Keratinocyte (primary cell): ENCODE results near the gene SLC45A2. TPM values are rescaled to one million over a fixed set of nuclear protein-coding genes. Genes with fewer than 3 reads are reported as not detected.

Source experiments
- DNase-seq: peaks from one replicate; pipeline ENCODE4 v3.0.0-alpha.2; 2011; ENCODE audit warnings: low read depth, missing footprints, low spot score
- FAIRE-seq: peaks from 2 replicates; lab custom pipeline; 2011; peaks lifted over from hg19 to GRCh38; lab: Jason Lieb, UNC
- H2AFZ ChIP-seq: 2 replicates; pipeline ENCODE4 v1.6.0; 2012; ENCODE audit warnings: low read length, control low read depth, inconsistent platforms; ENCODE audit not compliant: control insufficient read depth
- H3K27ac ChIP-seq: 2 replicates; pipeline ENCODE4 v1.5.1; 2011; ENCODE audit warnings: low read length; ENCODE audit not compliant: control insufficient read depth, insufficient read depth
- H3K27me3 ChIP-seq: 3 replicates; pipeline ENCODE4 v1.6.0; 2011; ENCODE audit warnings: low read length; ENCODE audit not compliant: control insufficient read depth, insufficient read depth; ENCODE audit errors: extremely low read depth
- H3K36me3 ChIP-seq, 2 experiments: 2 replicates in 1 of 2; 3 replicates in 1 of 2; pipeline ENCODE4 v1.5.1; 2011; ENCODE audit warnings: low read length in 2 of 2, mild to moderate bottlenecking in 1 of 2; ENCODE audit not compliant: control insufficient read depth in 2 of 2, insufficient read depth in 2 of 2; ENCODE audit errors: extremely low read depth in 1 of 2
- H3K4me1 ChIP-seq: 3 replicates; pipeline ENCODE4 v1.5.1; 2011; ENCODE audit warnings: low read length; ENCODE audit not compliant: control insufficient read depth, insufficient read depth; ENCODE audit errors: extremely low read depth
- H3K4me2 ChIP-seq: 3 replicates; pipeline ENCODE4 v1.6.0; 2011; ENCODE audit warnings: low read depth, low read length; ENCODE audit not compliant: control insufficient read depth, insufficient read depth; ENCODE audit errors: extremely low read depth
- H3K4me3 ChIP-seq, 3 experiments: fragments of 200-600 bp in 1 of 3; sonication (generic) in 1 of 3; 2 replicates in 2 of 3; 3 replicates in 1 of 3; pipeline ENCODE4 v1.5.1; 2011 to 2016; ENCODE audit warnings: low read length in 3 of 3, mild to moderate bottlenecking in 3 of 3, control low read depth in 2 of 3, inconsistent platforms in 1 of 3, low read depth in 1 of 3, mixed read lengths in 1 of 3, mixed run types in 1 of 3, moderate library complexity in 1 of 3; ENCODE audit not compliant: control insufficient read depth in 2 of 3, insufficient read depth in 2 of 3; ENCODE audit errors: extremely low read depth in 1 of 3
- H3K79me2 ChIP-seq: 2 replicates; pipeline ENCODE4 v1.6.0; 2012; ENCODE audit warnings: low read length; ENCODE audit not compliant: control insufficient read depth, insufficient read depth
- H3K9ac ChIP-seq: 3 replicates; pipeline ENCODE4 v1.6.0; 2011; ENCODE audit warnings: low read length; ENCODE audit not compliant: control insufficient read depth, insufficient read depth; ENCODE audit errors: extremely low read depth
- H3K9me1 ChIP-seq: 3 replicates; pipeline ENCODE4 v1.6.0; 2011; ENCODE audit warnings: low read length; ENCODE audit not compliant: control insufficient read depth, insufficient read depth; ENCODE audit errors: extremely low read depth
- H3K9me3 ChIP-seq: 2 replicates; pipeline ENCODE4 v1.5.1; 2012; ENCODE audit warnings: low read depth, low read length; ENCODE audit not compliant: control insufficient read depth
- H4K20me1 ChIP-seq: 3 replicates; pipeline ENCODE4 v1.6.0; 2011; ENCODE audit warnings: low read length; ENCODE audit not compliant: control insufficient read depth, insufficient read depth; ENCODE audit errors: extremely low read depth
- EZH2 ChIP-seq: IDR thresholded peaks from one replicate; pipeline ENCODE4 v1.6.1; 2012; ENCODE audit warnings: inconsistent platforms, mild to moderate bottlenecking, low read length, moderate library complexity
- dilution Hi-C: fragments of 300-500 bp; cut with MboI; formaldehyde crosslinking; loops from one replicate; pipeline ENCODE4 v1.7.0; 2020; ENCODE audit warnings: low sequenced_read_pairs; ENCODE audit not compliant: extremely low pct_ligation_motif_present
- polyA plus RNA-seq, 5 experiments: library from polyadenylated mRNA; depleted of rRNA in 3 of 5; stranded (reverse) in 3 of 5; stranded (forward) in 1 of 5; unstranded in 1 of 5; fragments of >200 nt; gene quantifications; 1 replicate in 1 of 5; 2 replicates in 3 of 5; 3 replicates in 1 of 5; pipeline versions ENCODE4 v1.2.1 to v1.2.3, GENCODE V29; 2011 to 2012; ENCODE audit warnings: missing spikeins in 2 of 5, low read depth in 1 of 5, low replicate concordance in 1 of 5
- TF ChIP-seq, protein P1 (sequence below), 3 experiments: IDR thresholded peaks in 1 of 3; conservative IDR thresholded peaks in 1 of 3; optimal IDR thresholded peaks in 1 of 3; 2 replicates in 2 of 3; 3 replicates in 1 of 3; pipeline versions ENCODE3 to v1.5.1; 2011; ENCODE audit warnings: low read length in 3 of 3, mild to moderate bottlenecking in 3 of 3, moderate library complexity in 2 of 3, control low read depth in 1 of 3, inconsistent platforms in 1 of 3; ENCODE audit not compliant: insufficient read depth in 2 of 3; ENCODE audit errors: extremely low read depth in 1 of 3

The SLC45A2 gene
- polyA plus RNA-seq, 1 donor (not counting 4 experiments of a cell fraction or from before 2014, with no cell fraction given) = 0.04 TPM

DNA sequence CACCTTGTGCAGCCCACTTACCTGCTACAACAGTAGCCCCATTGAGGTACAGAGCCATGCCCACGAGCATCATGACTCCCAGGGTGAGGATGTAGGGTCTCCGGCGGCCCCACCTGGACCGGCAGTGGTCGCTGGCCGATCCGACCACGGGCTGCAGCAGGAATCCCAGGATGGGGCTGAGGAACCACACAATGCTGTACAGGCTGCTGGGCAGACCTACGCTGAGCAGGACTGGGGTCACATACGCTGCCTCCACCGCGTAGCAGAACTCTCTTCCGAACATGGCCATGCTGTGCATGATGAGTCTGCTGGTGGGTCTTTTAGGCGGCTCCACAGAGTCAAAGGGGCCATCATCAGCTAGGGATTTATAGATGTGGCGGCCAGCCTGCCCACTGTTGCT, 315 bp downstream of the SLC45A2 start:
- Histone ChIP-seq H3K4me1 (no peaks in the 10 kb centered on the region), H2AFZ (no peak overlapping the region), H3K27me3 (no peaks in the 10 kb centered on the region), H3K79me2 (no peaks in the 10 kb centered on the region), H3K9ac (no peak overlapping the region), H4K20me1 (no peaks in the 10 kb centered on the region), H3K4me3 (no peak overlapping the region), H3K27ac (no peak overlapping the region), H3K9me1 (no peaks in the 10 kb centered on the region), H3K36me3 (peaks cover 6 to 7% of the 10 kb centered on the region in 2 experiments), H3K9me3 (no peaks in the 10 kb centered on the region), H3K4me2 (no peak overlapping the region)
- FAIRE-seq (no peak), DNase-seq (no peak)
- TF ChIP-seq EZH2 = no peak
- TF ChIP-seq, protein P1, sequence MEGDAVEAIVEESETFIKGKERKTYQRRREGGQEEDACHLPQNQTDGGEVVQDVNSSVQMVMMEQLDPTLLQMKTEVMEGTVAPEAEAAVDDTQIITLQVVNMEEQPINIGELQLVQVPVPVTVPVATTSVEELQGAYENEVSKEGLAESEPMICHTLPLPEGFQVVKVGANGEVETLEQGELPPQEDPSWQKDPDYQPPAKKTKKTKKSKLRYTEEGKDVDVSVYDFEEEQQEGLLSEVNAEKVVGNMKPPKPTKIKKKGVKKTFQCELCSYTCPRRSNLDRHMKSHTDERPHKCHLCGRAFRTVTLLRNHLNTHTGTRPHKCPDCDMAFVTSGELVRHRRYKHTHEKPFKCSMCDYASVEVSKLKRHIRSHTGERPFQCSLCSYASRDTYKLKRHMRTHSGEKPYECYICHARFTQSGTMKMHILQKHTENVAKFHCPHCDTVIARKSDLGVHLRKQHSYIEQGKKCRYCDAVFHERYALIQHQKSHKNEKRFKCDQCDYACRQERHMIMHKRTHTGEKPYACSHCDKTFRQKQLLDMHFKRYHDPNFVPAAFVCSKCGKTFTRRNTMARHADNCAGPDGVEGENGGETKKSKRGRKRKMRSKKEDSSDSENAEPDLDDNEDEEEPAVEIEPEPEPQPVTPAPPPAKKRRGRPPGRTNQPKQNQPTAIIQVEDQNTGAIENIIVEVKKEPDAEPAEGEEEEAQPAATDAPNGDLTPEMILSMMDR (optimal IDR thresholded peaks at IDR 0.05 in 1 of 3, IDR thresholded peaks at IDR 0.05 in 1 of 3, conservative IDR thresholded peaks at IDR 0.05 in 1 of 3; ENCODE audit: extremely low read depth in 1 of 3, insufficient read depth in 2 of 3, low read length in 3 of 3) = no peak
- dilution Hi-C loops = no loop called here

DNA sequence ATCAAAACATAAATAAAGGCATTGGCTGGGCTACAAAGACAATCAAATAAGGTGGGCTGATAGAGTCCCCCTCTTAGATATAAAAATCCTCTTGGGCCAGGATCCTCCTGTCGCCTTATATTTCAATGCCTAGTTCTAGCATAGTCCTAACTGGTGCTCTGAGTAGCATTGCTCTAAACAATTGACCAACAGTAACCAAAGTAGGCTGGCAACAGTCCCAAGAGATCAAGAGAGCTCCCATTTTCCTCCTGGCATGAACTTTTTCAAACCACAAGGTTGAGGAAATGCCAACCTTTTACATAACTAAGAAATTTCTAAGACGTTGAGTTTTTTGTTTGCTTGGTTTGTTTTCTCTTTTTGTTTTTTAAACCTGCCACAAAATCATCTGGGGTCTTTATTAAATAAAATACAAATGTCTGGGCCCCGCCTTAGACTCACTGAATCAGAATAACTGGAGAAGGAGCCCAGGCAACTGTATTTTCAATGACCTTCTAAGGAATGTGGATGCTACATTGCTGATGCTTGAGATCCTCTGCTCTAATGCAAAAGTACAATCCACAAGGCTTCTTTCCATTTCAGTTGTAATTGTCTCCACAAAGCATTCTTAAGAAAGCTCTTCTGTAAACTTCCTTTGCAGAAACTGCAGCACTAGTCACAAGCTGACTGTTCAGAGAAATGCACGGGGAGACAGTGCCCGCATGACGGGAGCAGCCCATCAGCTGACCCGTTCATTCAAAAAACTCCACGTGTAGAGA, 2.9 kb downstream of the SLC45A2 start:
- dilution Hi-C loops = no loop called here

More for the DNA sequence above, 2.9 kb downstream of the SLC45A2 start:
- Histone ChIP-seq H3K27me3 (no peaks in the 10 kb centered on the region), H3K4me3 (no peak overlapping the region), H3K9me1 (no peaks in the 10 kb centered on the region), H3K4me2 (no peak overlapping the region), H3K36me3 (peaks cover 0 to 1% of the 10 kb centered on the region in 2 experiments), H4K20me1 (no peaks in the 10 kb centered on the region), H3K9me3 (no peaks in the 10 kb centered on the region), H3K9ac (no peak overlapping the region), H3K27ac (no peak overlapping the region), H3K4me1 (no peaks in the 10 kb centered on the region), H2AFZ (no peak overlapping the region), H3K79me2 (no peaks in the 10 kb centered on the region)
- TF ChIP-seq EZH2 = no peak
- TF ChIP-seq, protein P1 (optimal IDR thresholded peaks at IDR 0.05 in 1 of 3, IDR thresholded peaks at IDR 0.05 in 1 of 3, conservative IDR thresholded peaks at IDR 0.05 in 1 of 3; ENCODE audit: extremely low read depth in 1 of 3, insufficient read depth in 2 of 3, low read length in 3 of 3) = no peak
- no peak for DNase-seq
- FAIRE-seq = no peak
